Thyroid gland (tissue), 4 donors: ENCODE results near the gene KRTAP4-7.

Source experiments
- POLR2A ChIP-seq, 2 donors: fragments of 450-650 bp; IDR thresholded peaks; one replicate each; pipeline ENCODE4 v1.6.1; 2017; ENCODE audit warnings: antibody characterized with exemption in 2 of 2, mild to moderate bottlenecking in 2 of 2, moderate library complexity in 1 of 2
- TF ChIP-seq, protein P1 (sequence below), 6 experiments: fragments of 200-600 bp in 3 of 6; fragments of 450-650 bp in 3 of 6; sonication (generic) in 3 of 6; IDR thresholded peaks; one replicate each; pipeline ENCODE4 v1.5.1; 2016 to 2019; ENCODE audit warnings: antibody characterized with exemption in 6 of 6, mild to moderate bottlenecking in 2 of 6, inconsistent platforms in 1 of 6, moderate library complexity in 1 of 6

- TF ChIP-seq, protein P1, sequence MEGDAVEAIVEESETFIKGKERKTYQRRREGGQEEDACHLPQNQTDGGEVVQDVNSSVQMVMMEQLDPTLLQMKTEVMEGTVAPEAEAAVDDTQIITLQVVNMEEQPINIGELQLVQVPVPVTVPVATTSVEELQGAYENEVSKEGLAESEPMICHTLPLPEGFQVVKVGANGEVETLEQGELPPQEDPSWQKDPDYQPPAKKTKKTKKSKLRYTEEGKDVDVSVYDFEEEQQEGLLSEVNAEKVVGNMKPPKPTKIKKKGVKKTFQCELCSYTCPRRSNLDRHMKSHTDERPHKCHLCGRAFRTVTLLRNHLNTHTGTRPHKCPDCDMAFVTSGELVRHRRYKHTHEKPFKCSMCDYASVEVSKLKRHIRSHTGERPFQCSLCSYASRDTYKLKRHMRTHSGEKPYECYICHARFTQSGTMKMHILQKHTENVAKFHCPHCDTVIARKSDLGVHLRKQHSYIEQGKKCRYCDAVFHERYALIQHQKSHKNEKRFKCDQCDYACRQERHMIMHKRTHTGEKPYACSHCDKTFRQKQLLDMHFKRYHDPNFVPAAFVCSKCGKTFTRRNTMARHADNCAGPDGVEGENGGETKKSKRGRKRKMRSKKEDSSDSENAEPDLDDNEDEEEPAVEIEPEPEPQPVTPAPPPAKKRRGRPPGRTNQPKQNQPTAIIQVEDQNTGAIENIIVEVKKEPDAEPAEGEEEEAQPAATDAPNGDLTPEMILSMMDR (IDR thresholded peaks at IDR 0.05) = no peak
- TF ChIP-seq POLR2A (IDR thresholded peaks at IDR 0.05) = no peak
These were observed 24.0 kb downstream of the KRTAP4-7 start for GRCh38 chr17:41107941-41108450.
